ENCODE measurements around the gene LRRC37A3. TPM values are rescaled to one million over a fixed set of nuclear protein-coding genes. Genes with fewer than 3 reads are reported as not detected.
"Not testable (repeated sequence)": the region's sequence is repeated elsewhere in the genome, so short reads cannot be mapped to it uniquely, and the experiment has no call there.

Gene LRRC37A3
- total and polyA plus RNA-seq, 7 experiments from 2014 or later, result 1.9 to 46.7 (median 19.3) TPM

- H3K4me1 ChIP-seq (ENCODE audit: control insufficient read depth in 2 of 2, insufficient read depth in 2 of 2, low read length in 2 of 2); H3K4me1 Mint-ChIP-seq; H3K36me3 ChIP-seq (ENCODE audit: control insufficient read depth in 2 of 3, insufficient read depth in 3 of 3, low read length in 3 of 3); ATAC-seq; intact Hi-C loops (cut with micrococcal nuclease); DNase-seq; H3K27me3 Mint-ChIP-seq; H3K27ac ChIP-seq (ENCODE audit: low read depth, low read length); H3K4me3 ChIP-seq (ENCODE audit: low read length); POLR2A ChIA-PET; H3K27ac Mint-ChIP-seq; H3K27me3 ChIP-seq (ENCODE audit: control insufficient read depth in 2 of 2, insufficient read depth in 2 of 2, low read length in 2 of 2); H3K9me3 ChIP-seq (ENCODE audit: control insufficient read depth in 2 of 3, low read length in 3 of 3); H3K9me3 Mint-ChIP-seq; H3K4me3 Mint-ChIP-seq: not testable (repeated sequence)
- peaks cover 0 to 32% (median 13%) of the 10 kb centered on the region in 5 donors for H3K36me3 Mint-ChIP-seq
- CTCF ChIA-PET, result interaction anchor here (0.6 kb wide), 1 partner anchor 186 kb away, joined by 6 read pairs; no protein-coding TSS in a partner anchor
These were observed 104.1 kb downstream of the LRRC37A3 start for GRCh38 chr17:64814993-64815832.

GRCh38 chr17:64808178-64808977, 110.9 kb downstream of the LRRC37A3 start:
- POLR2A ChIA-PET; H3K27me3 Mint-ChIP-seq; H3K4me1 ChIP-seq (ENCODE audit: control insufficient read depth in 2 of 2, insufficient read depth in 2 of 2, low read length in 2 of 2); H3K27me3 ChIP-seq (ENCODE audit: control insufficient read depth in 2 of 2, insufficient read depth in 2 of 2, low read length in 2 of 2); H3K9me3 Mint-ChIP-seq; CTCF ChIA-PET; intact Hi-C loops (cut with micrococcal nuclease); H3K27ac ChIP-seq (ENCODE audit: low read depth, low read length); H3K36me3 ChIP-seq (ENCODE audit: control insufficient read depth in 2 of 3, insufficient read depth in 3 of 3, low read length in 3 of 3); H3K9me3 ChIP-seq (ENCODE audit: control insufficient read depth in 2 of 3, low read length in 3 of 3); H3K4me3 ChIP-seq (ENCODE audit: low read length): not testable (repeated sequence)
- DNase-seq (peak in 1 of 9 donors; percentile 50), ATAC-seq (peak; percentile 92)
- Mint-ChIP-seq H3K36me3 (peaks cover 0 to 16% (median 8%) of the 10 kb centered on the region in 5 donors), H3K27ac (peak overlapping the region in 8 of 9 donors; percentile 16 to 96 (median 46)), H3K4me3 (peak overlapping the region in 1 of 10 donors; percentile 64), H3K4me1 (peaks cover 0 to 22% (median 5%) of the 10 kb centered on the region in 7 donors)

Other genes starting within 250 kb of the LRRC37A3 start
- 100 to 1,000 TPM in 1 of 5 experiments, 10 to 100 TPM in 4; 74.1 to 102 (median 78.7) TPM for gene GNA13, start 137.3 kb upstream of the LRRC37A3 start, total RNA-seq
- gene GNA13, start 137.3 kb upstream of the LRRC37A3 start, polyA plus RNA-seq, result 10 to 100 TPM; 29.8 to 30.2 TPM
- gene RGS9, start 217.9 kb upstream of the LRRC37A3 start, total RNA-seq, result 1 to 10 TPM in 2 of 5 experiments, under 1 TPM in 3; 0.32 to 3.9 (median 0.81) TPM
- not detected for gene RGS9, start 217.9 kb upstream of the LRRC37A3 start, polyA plus RNA-seq

Measured in naive thymus-derived CD4-positive, alpha-beta T cell (primary cell).